ENCODE measurements around the gene CSGALNACT2.

GRCh38 chr10:43226441-43226840 lies 88.2 kb downstream of the CSGALNACT2 start:
- TF ChIP-seq CTCF (IDR thresholded peaks at IDR 0.05) (no peak), POLR2A (IDR thresholded peaks at IDR 0.05) (no peak)
